H1 (cell line): ENCODE results near the gene ABCD1. TPM values are rescaled to one million over a fixed set of nuclear protein-coding genes. Genes with fewer than 3 reads are reported as not detected.

Experiments
- polyA plus RNA-seq, 7 experiments: library from polyadenylated mRNA; depleted of rRNA in 3 of 7; stranded (reverse) in 5 of 7; unstranded in 2 of 7; fragments of >200 nt in 5 of 7; fragments of 200-250 nt in 2 of 7; gene quantifications; 1 replicate in 5 of 7; 2 replicates in 1 of 7; 4 replicates in 1 of 7; pipeline versions ENCODE4 v1.2.1 to v1.2.3, GENCODE V29; 2011 to 2013; ENCODE audit warnings: missing spikeins in 2 of 7, mixed read lengths in 2 of 7
- total RNA-seq: library from RNA; stranded (reverse); fragmentation: NEBNext Ultra II Directional; extraction: Animal tissue kit (Norgen Biotek cat#: 25700); gene quantifications from 2 replicates; pipeline ENCODE4 v1.2.1, GENCODE V29; 2021

ABCD1 gene
- total and polyA plus RNA-seq, 2 of the 8 experiments (the other 6 are each of a cell fraction or from before 2014, with no cell fraction given), result 3.1 to 6.6 TPM

Other genes with a start within 250 kb of the ABCD1 start
- gene BGN, start 229.9 kb upstream of the ABCD1 start, total RNA-seq, result 2.1 and 2.4 TPM in 2 replicates
- 1.8 and 2.7 TPM in 2 replicates for gene BGN, start 229.9 kb upstream of the ABCD1 start, polyA plus RNA-seq (2011; rRNA removed)
- 0.15 and 0.19 TPM in 2 replicates for gene ATP2B3, start 207.2 kb upstream of the ABCD1 start, total RNA-seq
- 0.14 and 0.24 TPM in 2 replicates for gene ATP2B3, start 207.2 kb upstream of the ABCD1 start, polyA plus RNA-seq (2011; rRNA removed)
- gene CCNQ, start 125.7 kb upstream of the ABCD1 start, total RNA-seq, result 15.8 and 16.6 TPM in 2 replicates
- 32.1 and 34.9 TPM in 2 replicates for gene CCNQ, start 125.7 kb upstream of the ABCD1 start, polyA plus RNA-seq (2011; rRNA removed)
- gene DUSP9, start 77.7 kb upstream of the ABCD1 start, total RNA-seq, result 0.63 and 1.1 TPM in 2 replicates
- 0.80 and 1.2 TPM in 2 replicates for gene DUSP9, start 77.7 kb upstream of the ABCD1 start, polyA plus RNA-seq (2011; rRNA removed)
- 4.3 and 6.2 TPM in 2 replicates for gene PNCK, start 51.0 kb upstream of the ABCD1 start, total RNA-seq
- 6.3 and 13.9 TPM in 2 replicates for gene PNCK, start 51.0 kb upstream of the ABCD1 start, polyA plus RNA-seq (2011; rRNA removed)
- gene SLC6A8, start 36.9 kb upstream of the ABCD1 start, total RNA-seq, result 94.7 and 98.5 TPM in 2 replicates
- 87.7 and 132 TPM in 2 replicates for gene SLC6A8, start 36.9 kb upstream of the ABCD1 start, polyA plus RNA-seq (2011; rRNA removed)
- gene BCAP31, start 469 bp upstream of the ABCD1 start, total RNA-seq, result 157 and 159 TPM in 2 replicates
- gene BCAP31, start 469 bp upstream of the ABCD1 start, polyA plus RNA-seq (2011; rRNA removed), result 136 and 139 TPM in 2 replicates
- 2.7 TPM in 2 replicates for gene PLXNB3, start 39.4 kb downstream of the ABCD1 start, total RNA-seq
- 1.2 and 1.6 TPM in 2 replicates for gene PLXNB3, start 39.4 kb downstream of the ABCD1 start, polyA plus RNA-seq (2011; rRNA removed)
- gene SRPK3, start 56.2 kb downstream of the ABCD1 start, total RNA-seq, result not detected in 2 replicates
- not detected in 2 replicates for gene SRPK3, start 56.2 kb downstream of the ABCD1 start, polyA plus RNA-seq (2011; rRNA removed)
- 36.1 and 39.4 TPM in 2 replicates for gene IDH3G, start 69.5 kb downstream of the ABCD1 start, total RNA-seq
- 66.7 and 96.2 TPM in 2 replicates for gene IDH3G, start 69.5 kb downstream of the ABCD1 start, polyA plus RNA-seq (2011; rRNA removed)
- 161 and 168 TPM in 2 replicates for gene SSR4, start 69.8 kb downstream of the ABCD1 start, total RNA-seq
- gene SSR4, start 69.8 kb downstream of the ABCD1 start, polyA plus RNA-seq (2011; rRNA removed), result 642 and 734 TPM in 2 replicates
- gene PDZD4, start 105.7 kb downstream of the ABCD1 start, total RNA-seq, result 169 and 174 TPM in 2 replicates
- 45.8 and 77.2 TPM in 2 replicates for gene PDZD4, start 105.7 kb downstream of the ABCD1 start, polyA plus RNA-seq (2011; rRNA removed)
- 38.7 and 43.0 TPM in 2 replicates for gene L1CAM, start 161.3 kb downstream of the ABCD1 start, total RNA-seq
- gene L1CAM, start 161.3 kb downstream of the ABCD1 start, polyA plus RNA-seq (2011; rRNA removed), result 11.0 and 16.4 TPM in 2 replicates
- gene AVPR2, start 179.8 kb downstream of the ABCD1 start, total RNA-seq, result not detected in 2 replicates
- 0.08 and 0.09 TPM in 2 replicates for gene AVPR2, start 179.8 kb downstream of the ABCD1 start, polyA plus RNA-seq (2011; rRNA removed)
- gene ARHGAP4, start 201.4 kb downstream of the ABCD1 start, total RNA-seq, result 25.9 and 26.0 TPM in 2 replicates
- 23.9 and 42.4 TPM in 2 replicates for gene ARHGAP4, start 201.4 kb downstream of the ABCD1 start, polyA plus RNA-seq (2011; rRNA removed)
- 98.1 and 98.8 TPM in 2 replicates for gene NAA10, start 210.2 kb downstream of the ABCD1 start, total RNA-seq
- 80.4 and 119 TPM in 2 replicates for gene NAA10, start 210.2 kb downstream of the ABCD1 start, polyA plus RNA-seq (2011; rRNA removed)
- gene RENBP, start 219.8 kb downstream of the ABCD1 start, total RNA-seq, result 11.9 and 12.4 TPM in 2 replicates
- gene RENBP, start 219.8 kb downstream of the ABCD1 start, polyA plus RNA-seq (2011; rRNA removed), result 21.8 and 26.5 TPM in 2 replicates
- gene HCFC1, start 247.0 kb downstream of the ABCD1 start, total RNA-seq, result 117 and 120 TPM in 2 replicates
- gene HCFC1, start 247.0 kb downstream of the ABCD1 start, polyA plus RNA-seq (2011; rRNA removed), result 24.9 and 44.8 TPM in 2 replicates
- 2.7 and 5.0 TPM in 2 replicates for gene TMEM187, start 247.9 kb downstream of the ABCD1 start, total RNA-seq
- 14.5 and 16.2 TPM in 2 replicates for gene TMEM187, start 247.9 kb downstream of the ABCD1 start, polyA plus RNA-seq (2011; rRNA removed)